ACC112 (cell line): ENCODE measurements around the gene RFESD.
A peak's percentile ranks its signal among the peaks of the same experiment; 100 is the strongest.

ENCODE experiments used
- H2AFZ ChIP-seq: fragments of 200-600 bp; sonication (generic); one replicate; pipeline ENCODE4 v1.6.0; 2017; ENCODE audit warnings: antibody characterized with exemption, low read length; ENCODE audit not compliant: unreplicated experiment
- H3K27ac ChIP-seq: fragments of 200-600 bp; sonication (generic); 2 replicates; pipeline ENCODE4 v1.5.1; 2014; ENCODE audit warnings: low read depth, mild to moderate bottlenecking, antibody characterized with exemption, low read length, moderate library complexity
- H3K27me3 ChIP-seq: fragments of 200-600 bp; sonication (generic); 2 replicates; pipeline ENCODE4 v1.6.1; 2014; ENCODE audit warnings: mild to moderate bottlenecking, antibody characterized with exemption, low read length, moderate library complexity, mixed read lengths; ENCODE audit not compliant: insufficient read depth
- H3K36me3 ChIP-seq: fragments of 200-600 bp; sonication (generic); 2 replicates; pipeline ENCODE4 v1.6.1; 2016; ENCODE audit warnings: mild to moderate bottlenecking, antibody characterized with exemption, low read length, moderate library complexity, mixed read lengths; ENCODE audit not compliant: insufficient read depth
- H3K4me1 ChIP-seq: fragments of 200-600 bp; sonication (generic); one replicate; pipeline ENCODE4 v1.6.1; 2016; ENCODE audit warnings: low read length, mixed read lengths; ENCODE audit not compliant: insufficient read depth, unreplicated experiment, control insufficient read depth
- H3K4me3 ChIP-seq: fragments of 200-600 bp; sonication (generic); 2 replicates; pipeline ENCODE4 v1.5.1; 2014; ENCODE audit warnings: mild to moderate bottlenecking, low read depth, low read length
- H3K79me2 ChIP-seq: fragments of 200-600 bp; sonication (generic); one replicate; pipeline ENCODE4 v1.6.0; 2016; ENCODE audit warnings: low read length; ENCODE audit not compliant: control insufficient read depth, unreplicated experiment, insufficient read depth

Gene RFESD

DNA sequence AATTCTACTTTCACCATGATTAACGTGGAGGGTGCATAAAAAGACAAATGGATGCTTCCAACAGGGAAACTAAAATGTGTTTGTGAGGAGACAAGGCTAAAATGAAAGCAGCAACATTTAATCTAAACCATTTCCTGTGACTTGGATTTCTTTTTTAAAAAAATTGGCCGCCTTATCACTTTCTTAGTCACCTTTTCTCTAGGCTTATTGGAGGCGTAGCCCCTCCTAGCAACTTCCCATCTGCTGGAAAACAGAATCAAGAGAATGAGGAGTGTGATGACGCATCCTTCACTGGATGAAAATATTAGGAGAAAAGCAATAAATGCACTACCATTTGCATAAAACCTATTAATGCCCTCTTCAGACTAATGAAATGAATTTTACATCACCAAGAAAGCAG is 27.5 kb upstream of the RFESD start:
- Histone ChIP-seq H3K4me1 (peaks cover 34% of the 10 kb centered on the region), H2AFZ (peak overlapping the region; percentile 79), H3K4me3 (peak overlapping the region; percentile 82), H3K27me3 (no peaks in the 10 kb centered on the region), H3K79me2 (peaks cover 30% of the 10 kb centered on the region), H3K36me3 (no peaks in the 10 kb centered on the region), H3K27ac (peak overlapping the region; percentile 93)

- peaks cover 34% of the 10 kb centered on the region for H3K4me1 ChIP-seq
- no peaks in the 10 kb centered on the region for H3K27me3 ChIP-seq
- H2AFZ ChIP-seq, result peak overlapping the region; percentile 79
- peak overlapping the region; percentile 82 for H3K4me3 ChIP-seq
- peak overlapping the region; percentile 93 for H3K27ac ChIP-seq
- H3K79me2 ChIP-seq, result peaks cover 26% of the 10 kb centered on the region
- no peaks in the 10 kb centered on the region for H3K36me3 ChIP-seq
Observed at GRCh38 chr5:95619514-95620029, 27.0 kb upstream of the RFESD start.

- peaks cover 32% of the 10 kb centered on the region for H3K4me1 ChIP-seq
- H3K4me3 ChIP-seq, result peak within 1 kb of the TSS; percentile 82
- peak within 1 kb of the TSS; percentile 79 for H2AFZ ChIP-seq
- H3K27ac ChIP-seq, result peak within 1 kb of the TSS; percentile 93
- no peaks in the 10 kb centered on the region for H3K36me3 ChIP-seq
- no peaks in the 10 kb centered on the region for H3K27me3 ChIP-seq
- H3K79me2 ChIP-seq, result peaks cover 26% of the 10 kb centered on the region
Observed at GRCh38 chr5:95620030-95620869, 26.3 kb upstream of the RFESD start, which contains the start of gene GPR150. GPR150 (plus strand) TSS chr5:95620087; CDS start chr5:95620276, 189 bp downstream.

DNA sequence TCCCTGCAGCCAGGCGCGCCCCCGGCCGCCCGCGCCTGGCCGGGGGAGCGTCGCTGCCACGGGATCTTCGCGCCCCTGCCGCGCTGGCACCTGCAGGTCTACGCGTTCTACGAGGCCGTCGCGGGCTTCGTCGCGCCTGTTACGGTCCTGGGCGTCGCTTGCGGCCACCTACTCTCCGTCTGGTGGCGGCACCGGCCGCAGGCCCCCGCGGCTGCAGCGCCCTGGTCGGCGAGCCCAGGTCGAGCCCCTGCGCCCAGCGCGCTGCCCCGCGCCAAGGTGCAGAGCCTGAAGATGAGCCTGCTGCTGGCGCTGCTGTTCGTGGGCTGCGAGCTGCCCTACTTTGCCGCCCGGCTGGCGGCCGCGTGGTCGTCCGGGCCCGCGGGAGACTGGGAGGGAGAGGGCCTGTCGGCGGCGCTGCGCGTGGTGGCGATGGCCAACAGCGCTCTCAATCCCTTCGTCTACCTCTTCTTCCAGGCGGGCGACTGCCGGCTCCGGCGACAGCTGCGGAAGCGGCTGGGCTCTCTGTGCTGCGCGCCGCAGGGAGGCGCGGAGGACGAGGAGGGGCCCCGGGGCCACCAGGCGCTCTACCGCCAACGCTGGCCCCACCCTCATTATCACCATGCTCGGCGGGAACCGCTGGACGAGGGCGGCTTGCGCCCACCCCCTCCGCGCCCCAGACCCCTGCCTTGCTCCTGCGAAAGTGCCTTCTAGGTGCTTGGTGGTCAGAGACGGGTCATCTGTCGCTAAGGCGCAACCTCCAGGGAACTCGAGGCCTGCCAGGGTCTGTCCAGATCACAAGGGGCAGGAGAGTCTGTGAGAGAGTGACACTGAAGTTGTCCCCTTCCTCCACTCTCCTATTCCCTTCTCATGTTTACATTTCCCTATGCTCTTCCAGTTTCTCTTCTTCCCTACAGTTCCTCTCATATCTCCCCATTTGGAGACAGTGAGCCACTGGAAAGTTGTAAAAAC is 25.4 kb upstream of the RFESD start:
- peak overlapping the region; percentile 82 for H3K4me3 ChIP-seq

GRCh38 chr5:95621839-95622629 is 24.5 kb upstream of the RFESD start:
- peak overlapping the region; percentile 31; the same call in 1 of the 2 replicates for H3K27ac ChIP-seq
- peak overlapping the region; percentile 79 for H2AFZ ChIP-seq
- peaks cover 19% of the 10 kb centered on the region for H3K4me1 ChIP-seq
- peak overlapping the region; percentile 82 for H3K4me3 ChIP-seq
- no peaks in the 10 kb centered on the region for H3K27me3 ChIP-seq
- H3K79me2 ChIP-seq, result peaks cover 18% of the 10 kb centered on the region
- H3K36me3 ChIP-seq, result no peaks in the 10 kb centered on the region

More for the DNA sequence above, 25.4 kb upstream of the RFESD start:
- Histone ChIP-seq H3K27ac (peak overlapping the region; percentile 31; the same call in 1 of the 2 replicates), H3K4me1 (peaks cover 24% of the 10 kb centered on the region), H3K36me3 (no peaks in the 10 kb centered on the region), H2AFZ (peak overlapping the region; percentile 79), H3K79me2 (peaks cover 21% of the 10 kb centered on the region), H3K27me3 (no peaks in the 10 kb centered on the region)

DNA sequence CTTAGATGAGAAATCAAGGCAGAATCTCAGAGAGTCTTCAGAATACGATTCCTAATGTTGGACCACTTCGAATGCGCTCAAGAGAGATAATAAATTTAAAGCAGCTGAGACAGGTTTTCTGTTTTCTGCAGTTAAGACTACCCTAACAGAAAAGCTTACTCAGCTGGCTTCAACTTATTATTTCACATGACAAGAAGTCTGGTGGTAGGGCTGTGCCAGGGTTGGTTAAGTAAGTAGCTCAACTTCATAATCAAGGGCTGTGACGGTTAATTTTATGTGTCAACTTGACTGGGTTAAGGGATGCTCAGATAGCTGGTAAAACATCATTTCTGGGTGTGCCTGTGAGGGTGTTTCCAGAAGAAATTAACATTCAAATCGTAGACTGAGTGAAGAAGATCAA is 22.9 kb upstream of the RFESD start:
- Histone ChIP-seq H2AFZ (no peak overlapping the region), H3K4me1 (peaks cover 10% of the 10 kb centered on the region), H3K79me2 (peaks cover 9% of the 10 kb centered on the region), H3K36me3 (no peaks in the 10 kb centered on the region), H3K27me3 (no peaks in the 10 kb centered on the region), H3K4me3 (no peak overlapping the region), H3K27ac (no peak overlapping the region)

- no peaks in the 10 kb centered on the region for H3K27me3 ChIP-seq
- no peaks in the 10 kb centered on the region for H3K36me3 ChIP-seq
- H3K4me3 ChIP-seq, result no peak overlapping the region
- H3K4me1 ChIP-seq, result peaks cover 6% of the 10 kb centered on the region
- H3K79me2 ChIP-seq, result peaks cover 2% of the 10 kb centered on the region
- H3K27ac ChIP-seq, result no peak overlapping the region
- H2AFZ ChIP-seq, result no peak overlapping the region
Observed at GRCh38 chr5:95624368-95624767, 22.2 kb upstream of the RFESD start.

GRCh38 chr5:95626701-95627100 is 19.9 kb upstream of the RFESD start:
- Histone ChIP-seq H2AFZ (no peak overlapping the region), H3K27me3 (no peaks in the 10 kb centered on the region), H3K36me3 (no peaks in the 10 kb centered on the region), H3K4me3 (no peak overlapping the region), H3K79me2 (no peaks in the 10 kb centered on the region), H3K4me1 (peaks cover 14% of the 10 kb centered on the region), H3K27ac (no peak overlapping the region)

DNA sequence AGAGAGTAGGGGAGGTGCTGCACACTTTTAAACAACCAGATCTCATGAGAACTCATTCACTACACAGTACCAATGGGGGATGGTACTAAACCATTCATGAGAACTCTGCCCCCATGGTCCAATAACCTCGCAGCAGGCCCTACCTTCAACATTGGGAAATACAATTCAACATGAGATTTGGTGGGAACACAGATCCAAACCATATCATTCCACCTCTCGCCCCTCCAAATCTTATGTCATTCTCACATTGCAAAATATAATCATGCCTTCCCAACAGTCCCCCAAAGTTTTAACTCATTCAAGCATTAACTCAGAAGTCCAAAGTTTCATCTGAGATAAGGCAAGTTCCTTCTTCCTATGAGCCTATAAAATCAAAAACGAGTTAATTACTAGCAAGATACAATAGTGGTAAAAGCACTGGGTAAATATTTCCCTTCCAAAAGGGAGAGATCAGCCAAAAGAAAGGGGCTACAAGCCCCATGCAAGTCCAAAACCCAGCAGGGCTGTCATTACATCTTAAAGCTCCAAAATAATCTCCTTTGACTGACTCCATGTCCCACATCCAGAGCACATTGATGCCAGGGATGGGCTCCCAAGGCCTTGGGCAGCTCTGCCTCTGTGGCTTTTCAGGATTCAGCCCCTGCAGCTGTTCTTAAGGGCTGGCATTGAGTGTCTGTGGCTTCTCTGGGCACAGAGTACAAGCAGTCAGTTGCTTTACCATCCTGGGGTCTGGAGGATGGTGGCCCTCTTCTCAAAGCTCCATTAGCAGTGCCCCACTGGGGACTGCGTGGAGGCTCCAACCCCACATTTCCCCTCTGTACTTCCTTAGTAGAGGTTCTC is 18.4 kb upstream of the RFESD start:
- Histone ChIP-seq H3K27me3 (no peaks in the 10 kb centered on the region), H3K4me1 (peaks cover 19% of the 10 kb centered on the region), H3K4me3 (no peak overlapping the region), H2AFZ (no peak overlapping the region), H3K79me2 (no peaks in the 10 kb centered on the region), H3K36me3 (no peaks in the 10 kb centered on the region), H3K27ac (no peak overlapping the region)
